Measurements from ENCODE around the gene CYB561.
A peak's percentile ranks its signal among the peaks of the same experiment; 100 is the strongest.

Gene CYB561

DNA sequence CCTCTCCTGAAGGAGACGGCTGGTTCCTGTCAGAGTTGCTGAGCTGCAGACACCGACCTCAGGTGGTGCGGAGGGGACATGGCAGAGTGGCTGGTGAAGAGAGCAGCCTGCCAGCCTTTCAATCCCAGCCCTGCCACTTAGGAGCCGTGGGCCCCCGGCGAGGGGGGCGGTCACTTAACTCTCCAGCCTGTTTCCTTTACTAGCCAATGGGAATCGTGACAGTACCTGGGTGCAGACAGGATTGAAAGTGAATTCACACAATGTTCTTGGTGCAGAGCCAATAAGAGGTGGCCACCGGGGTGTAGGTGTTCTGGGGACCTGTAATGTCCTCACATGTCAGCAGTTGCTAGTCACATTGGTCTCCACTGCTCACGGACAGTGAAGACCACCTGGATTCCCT lies 44.2 kb upstream of the CYB561 start:
- no peaks in the 10 kb centered on the region for H3K79me2 ChIP-seq (ENCODE audit: low read length)
- peaks cover 8% of the 10 kb centered on the region for H3K4me1 ChIP-seq (ENCODE audit: low read length)
- H3K4me2 ChIP-seq (ENCODE audit: low read length): no peak overlapping the region
- no peak overlapping the region for H2AFZ ChIP-seq (ENCODE audit: low read depth, low read length)
- no peak overlapping the region for H3K9ac ChIP-seq (ENCODE audit: low read length)
- H3K27me3 ChIP-seq (ENCODE audit: low read depth, low read length): no peaks in the 10 kb centered on the region
- H3K4me3 ChIP-seq (ENCODE audit: low read length): no peak overlapping the region
- no peak for TF ChIP-seq EZH2phosphoT487 (IDR thresholded peaks at IDR 0.05; ENCODE audit: low read depth)
- TF ChIP-seq, protein P1, sequence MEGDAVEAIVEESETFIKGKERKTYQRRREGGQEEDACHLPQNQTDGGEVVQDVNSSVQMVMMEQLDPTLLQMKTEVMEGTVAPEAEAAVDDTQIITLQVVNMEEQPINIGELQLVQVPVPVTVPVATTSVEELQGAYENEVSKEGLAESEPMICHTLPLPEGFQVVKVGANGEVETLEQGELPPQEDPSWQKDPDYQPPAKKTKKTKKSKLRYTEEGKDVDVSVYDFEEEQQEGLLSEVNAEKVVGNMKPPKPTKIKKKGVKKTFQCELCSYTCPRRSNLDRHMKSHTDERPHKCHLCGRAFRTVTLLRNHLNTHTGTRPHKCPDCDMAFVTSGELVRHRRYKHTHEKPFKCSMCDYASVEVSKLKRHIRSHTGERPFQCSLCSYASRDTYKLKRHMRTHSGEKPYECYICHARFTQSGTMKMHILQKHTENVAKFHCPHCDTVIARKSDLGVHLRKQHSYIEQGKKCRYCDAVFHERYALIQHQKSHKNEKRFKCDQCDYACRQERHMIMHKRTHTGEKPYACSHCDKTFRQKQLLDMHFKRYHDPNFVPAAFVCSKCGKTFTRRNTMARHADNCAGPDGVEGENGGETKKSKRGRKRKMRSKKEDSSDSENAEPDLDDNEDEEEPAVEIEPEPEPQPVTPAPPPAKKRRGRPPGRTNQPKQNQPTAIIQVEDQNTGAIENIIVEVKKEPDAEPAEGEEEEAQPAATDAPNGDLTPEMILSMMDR (IDR thresholded peaks at IDR 0.05; ENCODE audit: low read depth, low read length): no peak
- H3K36me3 ChIP-seq (replicated peaks; ENCODE audit: low read depth, low read length): no peaks in the 10 kb centered on the region
- no peak overlapping the region for H3K27ac ChIP-seq (ENCODE audit: low read length)
- H3K9me3 ChIP-seq (ENCODE audit: insufficient read depth, low read length): no peaks in the 10 kb centered on the region
- H4K20me1 ChIP-seq (ENCODE audit: insufficient read depth, low read length): no peaks in the 10 kb centered on the region

DNA sequence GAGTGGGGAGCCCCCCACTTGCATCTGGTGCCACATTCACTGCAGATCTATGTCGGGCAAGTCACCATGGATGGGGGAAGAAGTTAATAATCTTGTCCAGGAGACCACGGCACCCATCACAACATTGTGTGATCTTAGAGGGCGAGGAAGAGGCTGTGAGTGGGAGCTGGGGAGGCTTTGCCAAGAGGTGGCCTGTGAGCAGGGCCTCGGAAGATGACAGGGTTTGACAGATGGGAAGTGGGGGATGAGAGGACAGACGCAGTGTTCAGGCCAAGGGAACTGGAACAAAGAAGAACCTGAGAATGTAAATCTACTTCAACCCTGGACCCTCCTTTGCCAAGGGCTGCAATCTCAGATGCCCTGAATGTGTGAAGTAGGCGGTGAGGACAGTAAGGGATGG lies 43.2 kb upstream of the CYB561 start:
- TF ChIP-seq EZH2phosphoT487 (IDR thresholded peaks at IDR 0.05; ENCODE audit: low read depth): no peak
- TF ChIP-seq, protein P1 (IDR thresholded peaks at IDR 0.05; ENCODE audit: low read depth, low read length): no peak
- Histone ChIP-seq H3K79me2 (ENCODE audit: low read length) (no peaks in the 10 kb centered on the region), H3K9me3 (ENCODE audit: insufficient read depth, low read length) (no peaks in the 10 kb centered on the region), H3K4me3 (ENCODE audit: low read length) (no peak overlapping the region), H3K36me3 (replicated peaks; ENCODE audit: low read depth, low read length) (no peaks in the 10 kb centered on the region), H4K20me1 (ENCODE audit: insufficient read depth, low read length) (no peaks in the 10 kb centered on the region), H3K4me1 (ENCODE audit: low read length) (peaks cover 8% of the 10 kb centered on the region), H3K4me2 (ENCODE audit: low read length) (no peak overlapping the region), H3K27ac (ENCODE audit: low read length) (no peak overlapping the region), H3K9ac (ENCODE audit: low read length) (no peak overlapping the region), H3K27me3 (ENCODE audit: low read depth, low read length) (no peaks in the 10 kb centered on the region), H2AFZ (ENCODE audit: low read depth, low read length) (no peak overlapping the region)

- H3K9me3 ChIP-seq (ENCODE audit: insufficient read depth, low read length): no peaks in the 10 kb centered on the region
- no peak overlapping the region for H3K4me2 ChIP-seq (ENCODE audit: low read length)
- no peak for TF ChIP-seq EZH2phosphoT487 (IDR thresholded peaks at IDR 0.05; ENCODE audit: low read depth)
- no peaks in the 10 kb centered on the region for H3K79me2 ChIP-seq (ENCODE audit: low read length)
- peaks cover 8% of the 10 kb centered on the region for H3K4me1 ChIP-seq (ENCODE audit: low read length)
- no peak overlapping the region for H3K27ac ChIP-seq (ENCODE audit: low read length)
- H3K36me3 ChIP-seq (replicated peaks; ENCODE audit: low read depth, low read length): no peaks in the 10 kb centered on the region
- no peaks in the 10 kb centered on the region for H3K27me3 ChIP-seq (ENCODE audit: low read depth, low read length)
- no peak overlapping the region for H3K4me3 ChIP-seq (ENCODE audit: low read length)
- no peak overlapping the region for H3K9ac ChIP-seq (ENCODE audit: low read length)
- no peaks in the 10 kb centered on the region for H4K20me1 ChIP-seq (ENCODE audit: insufficient read depth, low read length)
- no peak overlapping the region for H2AFZ ChIP-seq (ENCODE audit: low read depth, low read length)
These were observed 42.7 kb upstream of the CYB561 start for GRCh38 chr17:63488851-63489250.

DNA sequence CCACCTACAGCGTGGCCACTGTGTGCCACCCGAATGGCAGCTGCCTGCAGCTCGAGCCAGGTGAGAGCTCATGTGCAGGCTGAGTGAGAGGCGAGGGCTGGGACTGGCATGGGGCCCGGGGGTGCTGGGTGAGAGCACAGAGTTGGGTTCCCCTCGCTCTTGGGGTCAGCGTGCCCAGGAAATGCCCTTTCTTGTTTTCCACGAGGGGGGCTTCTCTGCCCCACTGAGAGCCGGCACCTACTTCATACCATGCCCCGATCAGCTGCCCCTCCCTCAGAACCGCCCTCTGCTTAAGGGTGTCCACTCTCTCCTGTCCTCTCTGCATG lies 40.9 kb upstream of the CYB561 start:
- H3K4me3 ChIP-seq (ENCODE audit: low read length): no peak overlapping the region
- peaks cover 8% of the 10 kb centered on the region for H3K4me1 ChIP-seq (ENCODE audit: low read length)
- no peaks in the 10 kb centered on the region for H4K20me1 ChIP-seq (ENCODE audit: insufficient read depth, low read length)
- no peak overlapping the region for H3K27ac ChIP-seq (ENCODE audit: low read length)
- no peaks in the 10 kb centered on the region for H3K36me3 ChIP-seq (replicated peaks; ENCODE audit: low read depth, low read length)
- no peak overlapping the region for H3K9ac ChIP-seq (ENCODE audit: low read length)
- no peaks in the 10 kb centered on the region for H3K79me2 ChIP-seq (ENCODE audit: low read length)
- no peaks in the 10 kb centered on the region for H3K27me3 ChIP-seq (ENCODE audit: low read depth, low read length)
- no peak for TF ChIP-seq EZH2phosphoT487 (IDR thresholded peaks at IDR 0.05; ENCODE audit: low read depth)
- TF ChIP-seq, protein P1 (IDR thresholded peaks at IDR 0.05; ENCODE audit: low read depth, low read length): no peak
- no peaks in the 10 kb centered on the region for H3K9me3 ChIP-seq (ENCODE audit: insufficient read depth, low read length)
- peak overlapping the region; percentile 95 for H2AFZ ChIP-seq (ENCODE audit: low read depth, low read length)
- H3K4me2 ChIP-seq (ENCODE audit: low read length): peak overlapping the region; percentile 36; the same call in 1 of the 2 replicates

Data from OCI-LY3 (cell line).